Chondrocyte (in vitro differentiated cells): Measurements from ENCODE around the gene SYMPK. TPM values are rescaled to one million over a fixed set of nuclear protein-coding genes. Genes with fewer than 3 reads are reported as not detected.
"Not testable (repeated sequence)": the region's sequence is repeated elsewhere in the genome, so short reads cannot be mapped to it uniquely, and the experiment has no call there.

Experiments used
- DNase-seq: peaks from one replicate; pipeline ENCODE4 v3.0.0; 2021; ENCODE audit warnings: mixed read lengths, low spot score
- H3K27ac Mint-ChIP-seq: one replicate; pipeline ENCODE4 v1.8.0; 2021; ENCODE audit warnings: mild to moderate bottlenecking, moderate library complexity, mixed read lengths; ENCODE audit not compliant: unreplicated experiment
- H3K27me3 Mint-ChIP-seq: 2 replicates; pipeline ENCODE4 v1.8.0; 2021; ENCODE audit warnings: low read depth, mixed read lengths
- H3K36me3 Mint-ChIP-seq: 2 replicates; pipeline ENCODE4 v1.8.0; 2021; ENCODE audit warnings: low read depth, mixed read lengths
- H3K4me1 Mint-ChIP-seq: 2 replicates; pipeline ENCODE4 v1.8.0; 2021; ENCODE audit warnings: low read depth, mild to moderate bottlenecking, mixed read lengths
- H3K4me3 Mint-ChIP-seq: one replicate; pipeline ENCODE4 v1.8.0; 2021; ENCODE audit warnings: mild to moderate bottlenecking, moderate library complexity, mixed read lengths; ENCODE audit not compliant: unreplicated experiment
- H3K9me3 Mint-ChIP-seq: 2 replicates; pipeline ENCODE4 v1.8.0; 2021; ENCODE audit warnings: low read depth, mixed read lengths
- CTCF ChIP-seq: fragments of 200-600 bp; sonication (generic); IDR thresholded peaks from 2 replicates; pipeline ENCODE4 v1.5.0; 2021; ENCODE audit warnings: antibody characterized with exemption, mild to moderate bottlenecking, moderate library complexity
- total RNA-seq: library from RNA; stranded (reverse); gene quantifications from 3 replicates; pipeline ENCODE4 v1.2.1, GENCODE V29; 2021

Gene SYMPK
- total RNA-seq, 1 donor from 2014 or later: 56.5 TPM

GRCh38 chr19:45804959-45805230 is 58.1 kb downstream of the SYMPK start:
- TF ChIP-seq CTCF: no peak
- no peak overlapping the region for H3K4me3 Mint-ChIP-seq
- H3K36me3 Mint-ChIP-seq: no peaks in the 10 kb centered on the region
- H3K4me1 Mint-ChIP-seq: peaks cover 17% of the 10 kb centered on the region
- no peaks in the 10 kb centered on the region for H3K9me3 Mint-ChIP-seq
- no peak for DNase-seq
- H3K27ac Mint-ChIP-seq: no peak overlapping the region
- no peaks in the 10 kb centered on the region for H3K27me3 Mint-ChIP-seq

- DNase-seq: peak; percentile 92
- H3K27ac Mint-ChIP-seq: no peak overlapping the region
- TF ChIP-seq CTCF: no peak
- no peak overlapping the region for H3K4me3 Mint-ChIP-seq
- no peaks in the 10 kb centered on the region for H3K27me3 Mint-ChIP-seq
- H3K9me3 Mint-ChIP-seq: no peaks in the 10 kb centered on the region
- H3K4me1 Mint-ChIP-seq: peaks cover 14% of the 10 kb centered on the region
- H3K36me3 Mint-ChIP-seq: no peaks in the 10 kb centered on the region
Measured at GRCh38 chr19:45804140-45804958, 58.6 kb downstream of the SYMPK start.

GRCh38 chr19:45801603-45802175 is 61.3 kb downstream of the SYMPK start:
- Mint-ChIP-seq H3K36me3 (no peaks in the 10 kb centered on the region), H3K9me3 (no peaks in the 10 kb centered on the region), H3K27me3 (no peaks in the 10 kb centered on the region), H3K4me1 (peaks cover 19% of the 10 kb centered on the region), H3K27ac (peak overlapping the region; percentile 12), H3K4me3 (no peak overlapping the region)
- no peak for TF ChIP-seq CTCF
- DNase-seq: no peak

- H3K4me1 Mint-ChIP-seq: peaks cover 13% of the 10 kb centered on the region
Measured at GRCh38 chr19:45800070-45800553, 62.8 kb downstream of the SYMPK start.

GRCh38 chr19:45799541-45799940 is 63.4 kb downstream of the SYMPK start:
- peak overlapping the region; percentile 8 for H3K27ac Mint-ChIP-seq
- not testable (repeated sequence) for H3K4me3 Mint-ChIP-seq, H3K27me3 Mint-ChIP-seq, DNase-seq, H3K9me3 Mint-ChIP-seq, H3K36me3 Mint-ChIP-seq
- H3K4me1 Mint-ChIP-seq: peaks cover 13% of the 10 kb centered on the region

More at GRCh38 chr19:45800070-45800553, 62.8 kb downstream of the SYMPK start:
- Mint-ChIP-seq H3K4me3 (no peak overlapping the region), H3K9me3 (no peaks in the 10 kb centered on the region), H3K27ac (peak overlapping the region; percentile 17), H3K27me3 (no peaks in the 10 kb centered on the region), H3K36me3 (no peaks in the 10 kb centered on the region)
- no peak for TF ChIP-seq CTCF
- DNase-seq: no peak
